Esophagus muscularis mucosa (tissue), 4 donors: ENCODE measurements around the gene LGALS9.

Source experiments
- EP300 ChIP-seq: sonication (generic); formaldehyde crosslinking; IDR thresholded peaks from one replicate; pipeline ENCODE4 v1.6.1; 2017; ENCODE audit warnings: antibody characterized with exemption
- POLR2A ChIP-seq: fragments of 450-650 bp; IDR thresholded peaks from one replicate; pipeline ENCODE4 v1.6.1; 2017; ENCODE audit warnings: antibody characterized with exemption, moderate library complexity, mild to moderate bottlenecking, low read depth
- POLR2AphosphoS5 ChIP-seq, 2 donors: sonication (generic); formaldehyde crosslinking; IDR thresholded peaks; one replicate each; pipeline ENCODE4 v1.6.1; 2017; ENCODE audit warnings: antibody characterized with exemption in 2 of 2
- TF ChIP-seq, protein P1 (sequence below), 3 experiments: fragments of 200-600 bp in 2 of 3; fragments of 450-650 bp in 1 of 3; sonication (generic) in 2 of 3; IDR thresholded peaks; one replicate each; pipeline ENCODE4 v1.5.1; 2017 to 2019; ENCODE audit warnings: antibody characterized with exemption in 3 of 3, mild to moderate bottlenecking in 2 of 3, moderate library complexity in 1 of 3

GRCh38 chr17:27582696-27583095, 48.3 kb upstream of the LGALS9 start:
- TF ChIP-seq POLR2A: no peak
- TF ChIP-seq, protein P1, sequence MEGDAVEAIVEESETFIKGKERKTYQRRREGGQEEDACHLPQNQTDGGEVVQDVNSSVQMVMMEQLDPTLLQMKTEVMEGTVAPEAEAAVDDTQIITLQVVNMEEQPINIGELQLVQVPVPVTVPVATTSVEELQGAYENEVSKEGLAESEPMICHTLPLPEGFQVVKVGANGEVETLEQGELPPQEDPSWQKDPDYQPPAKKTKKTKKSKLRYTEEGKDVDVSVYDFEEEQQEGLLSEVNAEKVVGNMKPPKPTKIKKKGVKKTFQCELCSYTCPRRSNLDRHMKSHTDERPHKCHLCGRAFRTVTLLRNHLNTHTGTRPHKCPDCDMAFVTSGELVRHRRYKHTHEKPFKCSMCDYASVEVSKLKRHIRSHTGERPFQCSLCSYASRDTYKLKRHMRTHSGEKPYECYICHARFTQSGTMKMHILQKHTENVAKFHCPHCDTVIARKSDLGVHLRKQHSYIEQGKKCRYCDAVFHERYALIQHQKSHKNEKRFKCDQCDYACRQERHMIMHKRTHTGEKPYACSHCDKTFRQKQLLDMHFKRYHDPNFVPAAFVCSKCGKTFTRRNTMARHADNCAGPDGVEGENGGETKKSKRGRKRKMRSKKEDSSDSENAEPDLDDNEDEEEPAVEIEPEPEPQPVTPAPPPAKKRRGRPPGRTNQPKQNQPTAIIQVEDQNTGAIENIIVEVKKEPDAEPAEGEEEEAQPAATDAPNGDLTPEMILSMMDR (IDR thresholded peaks at IDR 0.05): no peak
- TF ChIP-seq EP300: no peak
- TF ChIP-seq POLR2AphosphoS5 (IDR thresholded peaks at IDR 0.05): no peak
